Stimulated activated CD4-positive, alpha-beta T cell treated with anti-CD3 and anti-CD28 coated beads, Interleukin-15, amount 100 ng/mL, for 24 hours (primary cell): ENCODE results near the gene PGLYRP1.

Experiments
- DNase-seq: peaks from one replicate; pipeline ENCODE4 v3.0.0-alpha.2; 2020

PGLYRP1 gene

GRCh38 chr19:46000491-46001246, 22.2 kb downstream of the PGLYRP1 start:
- DNase-seq = peak; percentile 73

GRCh38 chr19:45999653-46000121, 23.2 kb downstream of the PGLYRP1 start:
- peak; percentile 31 for DNase-seq

- DNase-seq = no peak
Observed at GRCh38 chr19:45998834-45999233, 24.0 kb downstream of the PGLYRP1 start.

GRCh38 chr19:45996933-45997332, 25.9 kb downstream of the PGLYRP1 start:
- no peak for DNase-seq

- DNase-seq = no peak
Observed at GRCh38 chr19:45995715-45996385, 27.0 kb downstream of the PGLYRP1 start.

- DNase-seq = peak; percentile 96
Observed at GRCh38 chr19:45994998-45995714, 27.7 kb downstream of the PGLYRP1 start, which contains the start of gene CCDC61. TSS of gene CCDC61 (plus strand) at chr19:45995467. CDS start at chr19:46003019, 7,552 bp downstream.

GRCh38 chr19:45994456-45994997, 28.3 kb downstream of the PGLYRP1 start:
- no peak for DNase-seq

GRCh38 chr19:45990113-45990728, 32.6 kb downstream of the PGLYRP1 start:
- DNase-seq = no peak

- no peak for DNase-seq
Observed at GRCh38 chr19:45985321-45985720, 37.5 kb downstream of the PGLYRP1 start.

- DNase-seq = no peak
Observed at GRCh38 chr19:45981350-45981749, 41.5 kb downstream of the PGLYRP1 start.

GRCh38 chr19:45978156-45978555, 44.7 kb downstream of the PGLYRP1 start:
- no peak for DNase-seq

GRCh38 chr19:45976178-45976577, 46.7 kb downstream of the PGLYRP1 start:
- DNase-seq = no peak

GRCh38 chr19:45975306-45976070, 47.4 kb downstream of the PGLYRP1 start:
- DNase-seq = no peak

GRCh38 chr19:45973553-45974338, 49.1 kb downstream of the PGLYRP1 start, which contains the start of gene NOVA2:
TSS of gene NOVA2 (minus strand) at chr19:45973865. CDS start at chr19:45973351, 514 bp downstream.
- peak; percentile 68 for DNase-seq

- peak; percentile 11 for DNase-seq
Observed at GRCh38 chr19:45972947-45973540, 49.8 kb downstream of the PGLYRP1 start.

GRCh38 chr19:45972081-45972946, 50.5 kb downstream of the PGLYRP1 start:
- peak; percentile 39 for DNase-seq

GRCh38 chr19:45971260-45971902, 51.5 kb downstream of the PGLYRP1 start:
- DNase-seq = no peak

GRCh38 chr19:45969676-45970075, 53.2 kb downstream of the PGLYRP1 start:
- no peak for DNase-seq
